Mucosa of descending colon (tissue), 3 donors: ENCODE measurements around the gene FA2H. TPM values are rescaled to one million over a fixed set of nuclear protein-coding genes. Genes with fewer than 3 reads are reported as not detected.
A peak's percentile ranks its signal among the peaks of the same experiment; 100 is the strongest.
"Not testable (repeated sequence)": the region's sequence is repeated elsewhere in the genome, so short reads cannot be mapped to it uniquely, and the experiment has no call there.

Experiments
- ATAC-seq: fragments of 200-7000 bp; cut with Tn5 transposase; one replicate; pipeline ENCODE4 v1.9.1; 2020; ENCODE audit warnings: mild to moderate bottlenecking, moderate library complexity
- DNase-seq, 3 donors: peaks; one replicate each; pipeline ENCODE4 v3.0.0-alpha.2; 2020
- H3K36me3 ChIP-seq: fragments of 200-600 bp; one replicate; pipeline ENCODE4 v1.8.0; 2021; ENCODE audit warnings: low read depth, mild to moderate bottlenecking
- H3K4me1 ChIP-seq: fragments of 200-600 bp; one replicate; pipeline ENCODE4 v1.8.0; 2021; ENCODE audit warnings: low read depth, mild to moderate bottlenecking
- H3K4me3 ChIP-seq: fragments of 200-600 bp; one replicate; pipeline ENCODE4 v1.8.0; 2021; ENCODE audit warnings: mild to moderate bottlenecking
- H3K9me3 ChIP-seq: fragments of 200-600 bp; one replicate; pipeline ENCODE4 v1.8.0; 2021; ENCODE audit warnings: mild to moderate bottlenecking
- intact Hi-C, 2 donors: fragments of 100-400 bp; cut with DNase I in 1 of 2; cut with micrococcal nuclease in 1 of 2; formaldehyde crosslinking; loops; one replicate each; pipeline versions ENCODE4 v1.11.0 to v1.11.1; 2022; cut with DNase I, micrococcal nuclease
- long read RNA-seq, 2 donors: library from polyadenylated mRNA; unstranded; transcript quantifications; one replicate each; pipeline ENCODE4 v2.0.0, GENCODE V29; 2019 to 2021
- total RNA-seq, 3 donors: library from RNA; stranded (reverse); fragmentation: NEBNext Ultra II Directional in 2 of 3; extraction: Animal tissue kit (Norgen Biotek cat#: 25700) in 2 of 3; gene quantifications; one replicate each; pipeline versions ENCODE4 v1.2.1 to v1.2.4, GENCODE V29; 2021 to 2023
- TF ChIP-seq, protein P1 (sequence below): fragments of 200-600 bp; IDR thresholded peaks from one replicate; pipeline ENCODE4 v1.8.0; 2022; ENCODE audit warnings: antibody characterized with exemption, mild to moderate bottlenecking
- donor health status: DM: no; HTN: no; CAD: no; lungs with moderate emphysema.
- donor health status: DM: no; HTN: no; CAD: no.
- donor health status: DM: no; HTN: yes; CAD: no.

FA2H gene, protein sequence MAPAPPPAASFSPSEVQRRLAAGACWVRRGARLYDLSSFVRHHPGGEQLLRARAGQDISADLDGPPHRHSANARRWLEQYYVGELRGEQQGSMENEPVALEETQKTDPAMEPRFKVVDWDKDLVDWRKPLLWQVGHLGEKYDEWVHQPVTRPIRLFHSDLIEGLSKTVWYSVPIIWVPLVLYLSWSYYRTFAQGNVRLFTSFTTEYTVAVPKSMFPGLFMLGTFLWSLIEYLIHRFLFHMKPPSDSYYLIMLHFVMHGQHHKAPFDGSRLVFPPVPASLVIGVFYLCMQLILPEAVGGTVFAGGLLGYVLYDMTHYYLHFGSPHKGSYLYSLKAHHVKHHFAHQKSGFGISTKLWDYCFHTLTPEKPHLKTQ
- total RNA-seq: 10 to 100 TPM; 17.3 to 60.0 (median 44.0) TPM
- long read RNA-seq, donor 1, transcript FA2H-201 (7 exons, 2,424 nt): major isoform, 12 of 22 reads
- long read RNA-seq, donor 1, partial matches to known transcripts: 4 of 22 reads
- long read RNA-seq, donor 1, other reads (novel, unspliced or antisense): 4 of 22 reads
- long read RNA-seq, donor 2, transcript FA2H-201 (7 exons, 2,424 nt): major isoform, 5 of 11 reads
- long read RNA-seq, donor 2, partial matches to known transcripts: 1 of 11 reads
- long read RNA-seq, donor 2, other reads (novel, unspliced or antisense): 5 of 11 reads

DNA sequence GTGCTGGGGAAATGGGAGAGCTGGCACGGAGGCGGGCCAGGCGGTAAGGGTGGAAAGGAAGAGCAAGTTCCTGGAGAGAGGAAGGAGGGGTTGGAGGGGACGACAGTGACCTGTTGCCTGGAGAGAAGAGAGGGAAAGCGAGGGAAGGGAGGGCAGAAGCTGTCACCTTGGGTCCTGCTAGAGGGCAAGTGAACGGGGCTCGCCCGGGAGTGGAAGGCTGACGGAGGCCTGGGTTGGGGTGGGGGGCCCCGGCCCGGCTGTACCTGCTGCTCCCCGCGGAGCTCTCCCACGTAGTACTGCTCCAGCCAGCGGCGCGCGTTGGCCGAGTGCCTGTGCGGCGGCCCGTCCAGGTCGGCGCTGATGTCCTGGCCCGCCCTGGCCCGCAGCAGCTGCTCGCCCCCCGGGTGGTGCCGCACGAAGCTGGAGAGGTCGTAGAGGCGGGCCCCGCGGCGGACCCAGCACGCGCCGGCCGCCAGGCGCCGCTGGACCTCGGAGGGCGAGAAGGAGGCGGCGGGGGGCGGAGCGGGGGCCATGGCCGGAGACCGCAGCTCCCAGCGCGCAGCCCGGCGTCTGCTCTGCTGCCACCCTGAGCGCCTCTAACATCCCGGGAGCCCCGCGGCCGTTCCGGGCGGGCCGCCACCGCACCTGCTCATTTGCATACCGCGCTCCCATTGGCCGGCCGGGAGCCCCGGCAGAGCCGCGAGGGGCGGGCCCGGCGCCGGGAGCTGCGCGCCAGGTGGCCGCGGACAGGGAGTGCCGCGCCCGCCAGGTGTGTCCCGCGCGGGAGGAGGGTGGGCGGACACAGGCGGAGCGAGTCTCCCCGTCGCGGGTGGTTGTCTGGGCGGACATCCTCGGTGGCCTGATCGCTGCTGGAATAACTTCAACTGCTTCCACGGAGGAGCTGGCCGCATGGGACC lies at the start of gene FA2H:
Gene FA2H, minus strand, starts transcription at position 598 of the 917 bp plus-strand sequence. Its CDS starts 65 bp downstream, at position 533.
- ATAC-seq: peak; percentile 93
- Histone ChIP-seq H3K4me3 (peak within 1 kb of the TSS; percentile 44), H3K4me1 (peaks cover 30% of the 10 kb centered on the region), H3K9me3 (no peaks in the 10 kb centered on the region), H3K36me3 (no peaks in the 10 kb centered on the region)
- DNase-seq: peak; percentile 92 to 94 (median 92)
- TF ChIP-seq, protein P1, sequence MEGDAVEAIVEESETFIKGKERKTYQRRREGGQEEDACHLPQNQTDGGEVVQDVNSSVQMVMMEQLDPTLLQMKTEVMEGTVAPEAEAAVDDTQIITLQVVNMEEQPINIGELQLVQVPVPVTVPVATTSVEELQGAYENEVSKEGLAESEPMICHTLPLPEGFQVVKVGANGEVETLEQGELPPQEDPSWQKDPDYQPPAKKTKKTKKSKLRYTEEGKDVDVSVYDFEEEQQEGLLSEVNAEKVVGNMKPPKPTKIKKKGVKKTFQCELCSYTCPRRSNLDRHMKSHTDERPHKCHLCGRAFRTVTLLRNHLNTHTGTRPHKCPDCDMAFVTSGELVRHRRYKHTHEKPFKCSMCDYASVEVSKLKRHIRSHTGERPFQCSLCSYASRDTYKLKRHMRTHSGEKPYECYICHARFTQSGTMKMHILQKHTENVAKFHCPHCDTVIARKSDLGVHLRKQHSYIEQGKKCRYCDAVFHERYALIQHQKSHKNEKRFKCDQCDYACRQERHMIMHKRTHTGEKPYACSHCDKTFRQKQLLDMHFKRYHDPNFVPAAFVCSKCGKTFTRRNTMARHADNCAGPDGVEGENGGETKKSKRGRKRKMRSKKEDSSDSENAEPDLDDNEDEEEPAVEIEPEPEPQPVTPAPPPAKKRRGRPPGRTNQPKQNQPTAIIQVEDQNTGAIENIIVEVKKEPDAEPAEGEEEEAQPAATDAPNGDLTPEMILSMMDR: peak; percentile 32
- intact Hi-C loops: no loop called here

DNA sequence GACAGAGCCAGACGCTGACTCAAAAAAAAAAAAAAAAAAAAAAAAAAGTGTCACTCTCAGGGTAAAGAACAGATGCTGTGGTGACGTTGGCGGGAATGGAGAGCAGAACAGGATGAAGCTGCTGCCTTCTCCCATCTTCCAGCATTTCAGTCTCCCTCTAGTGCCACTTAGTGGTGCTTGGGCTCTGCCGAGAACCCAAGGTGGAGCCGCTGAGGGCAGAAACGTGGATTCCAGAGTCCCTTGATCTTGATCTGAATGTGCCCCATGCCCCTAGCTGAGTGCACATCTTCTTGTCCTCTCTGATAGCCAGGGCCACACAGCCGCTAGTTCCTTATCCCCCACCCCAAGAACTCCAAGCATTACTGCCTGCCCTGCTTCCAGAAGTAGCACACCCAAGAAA lies 43.2 kb upstream of the FA2H start:
- DNase-seq: no peak
- no peak for ATAC-seq
- Histone ChIP-seq H3K4me1 (no peaks in the 10 kb centered on the region), H3K36me3 (no peaks in the 10 kb centered on the region), H3K9me3 (no peaks in the 10 kb centered on the region), H3K4me3 (no peak overlapping the region)
- TF ChIP-seq, protein P1: no peak
- intact Hi-C loops: no loop called here

DNA sequence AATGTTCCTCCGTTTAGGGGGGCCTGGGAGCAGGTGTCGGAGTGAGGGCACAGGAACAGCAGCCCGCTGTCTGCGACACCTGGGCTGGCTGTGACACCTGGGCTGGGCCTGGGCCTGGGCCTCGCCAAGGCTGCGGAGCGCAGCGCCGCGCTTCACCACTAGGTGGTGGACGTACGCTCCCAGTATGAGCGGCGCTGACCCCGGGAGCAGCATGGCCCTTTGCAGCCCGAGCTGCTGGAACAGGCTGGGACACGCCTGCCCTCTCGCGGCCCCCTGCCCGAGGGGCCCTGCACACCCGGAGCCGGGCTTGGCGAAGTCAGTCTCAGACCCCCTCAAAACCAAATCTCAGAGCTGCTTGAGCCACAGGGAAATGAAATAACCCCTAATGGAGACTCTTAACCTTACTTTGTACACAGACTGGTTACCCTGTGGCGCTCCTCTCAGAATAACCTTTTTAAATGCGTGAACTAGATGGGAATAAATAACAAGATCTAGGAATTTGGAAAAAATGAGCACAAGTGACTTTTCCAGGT lies 38.6 kb upstream of the FA2H start:
- TF ChIP-seq, protein P1: peak; percentile 89
- peak; percentile 100 for ATAC-seq
- intact Hi-C loops: loop anchor here (5.0 kb wide), 1 partner anchor 49 kb away; no protein-coding TSS in a partner anchor

DNA sequence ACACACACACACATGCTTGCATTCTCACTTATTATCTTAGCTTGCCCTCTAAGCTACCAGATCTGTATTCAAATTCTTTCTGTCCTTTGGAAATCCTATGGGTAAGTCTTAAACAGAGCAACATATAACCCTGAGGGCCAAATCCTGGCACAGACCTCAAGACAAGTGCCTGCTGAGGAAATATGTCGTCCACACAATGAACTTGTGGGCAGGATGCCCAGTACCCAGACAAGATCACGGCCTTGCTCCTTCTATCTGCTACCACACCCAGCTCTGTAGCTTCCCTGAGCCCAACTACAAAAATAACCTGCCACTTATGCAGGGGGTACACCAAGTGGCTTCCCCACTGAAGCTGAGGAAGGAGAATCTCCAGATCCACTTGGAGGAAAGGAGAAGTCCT lies 37.3 kb upstream of the FA2H start:
- intact Hi-C loops: loop anchor here (5.0 kb wide), 1 partner anchor 50 kb away; no protein-coding TSS in a partner anchor
- TF ChIP-seq, protein P1: no peak
- Histone ChIP-seq H3K9me3 (peaks cover 3% of the 10 kb centered on the region), H3K4me1 (no peaks in the 10 kb centered on the region), H3K36me3 (no peaks in the 10 kb centered on the region), H3K4me3 (no peak overlapping the region)
- no peak for ATAC-seq
- peak in 1 of 3 donors; percentile 7 for DNase-seq

More for the DNA sequence above, 38.6 kb upstream of the FA2H start:
- H3K4me3 ChIP-seq: no peak overlapping the region
- peak; percentile 81 to 93 (median 91) for DNase-seq
- peaks cover 3% of the 10 kb centered on the region for H3K9me3 ChIP-seq
- no peaks in the 10 kb centered on the region for H3K4me1 ChIP-seq
- no peaks in the 10 kb centered on the region for H3K36me3 ChIP-seq

DNA sequence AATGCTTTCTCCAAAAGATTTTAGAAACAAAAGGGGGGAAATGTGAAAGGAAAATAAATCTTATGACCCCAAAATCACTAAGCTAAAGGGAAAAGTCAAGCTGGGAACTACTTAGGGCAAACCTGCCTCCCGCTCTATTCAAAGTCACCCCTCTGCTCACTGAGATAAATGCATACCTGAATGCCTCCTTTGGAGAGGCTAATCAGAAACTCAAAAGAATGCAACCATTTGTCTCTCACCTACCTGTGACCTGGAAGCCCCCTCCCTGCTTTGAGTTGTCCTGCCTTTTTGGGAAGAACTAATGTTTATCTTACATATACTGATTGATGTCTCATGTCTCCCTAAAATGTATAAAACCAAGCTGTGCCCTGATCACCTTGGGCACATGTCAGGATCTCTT lies 36.6 kb upstream of the FA2H start:
- H3K9me3 ChIP-seq, H3K36me3 ChIP-seq, H3K4me1 ChIP-seq, ATAC-seq, H3K4me3 ChIP-seq, DNase-seq: not testable (repeated sequence)
- intact Hi-C loops: loop anchor here (5.0 kb wide), 1 partner anchor 51 kb away; no protein-coding TSS in a partner anchor
